ENCODE data around the gene SHB.

SHB gene

DNA sequence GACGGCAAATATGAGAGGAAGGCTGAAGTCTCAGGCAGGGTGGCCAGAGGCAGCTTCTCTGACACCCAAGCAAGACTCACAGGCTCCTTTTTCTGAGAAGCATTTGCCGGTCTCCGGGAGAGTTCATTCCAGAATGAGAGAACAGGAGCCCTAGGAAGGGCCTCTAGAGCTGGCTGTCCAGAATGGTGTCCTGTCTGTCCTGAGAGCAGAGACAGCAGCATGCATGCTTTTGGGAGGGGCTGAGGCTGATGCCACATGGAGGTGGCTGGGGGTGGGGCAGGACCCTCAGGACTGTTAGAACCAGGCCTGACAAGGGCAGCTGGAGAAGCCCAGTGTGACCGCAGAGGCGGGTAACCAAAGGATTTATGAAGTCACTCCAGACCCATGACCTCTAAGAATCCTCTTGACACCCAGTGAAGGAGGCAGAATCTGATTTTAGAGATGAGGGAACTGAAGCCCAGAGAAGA, 60.0 kb downstream of the SHB start:
- H3K4me2 ChIP-seq (ENCODE audit: low read depth, low read length, poor library complexity, severe bottlenecking): no peak overlapping the region
- no peaks in the 10 kb centered on the region for H3K79me2 ChIP-seq (ENCODE audit: insufficient read depth, low read length)
- H3K9me3 ChIP-seq (ENCODE audit: insufficient read depth, low read length): no peaks in the 10 kb centered on the region
- no peaks in the 10 kb centered on the region for H3K9me2 ChIP-seq (replicated peaks; ENCODE audit: insufficient read depth, low read length)
- H3K27ac ChIP-seq (ENCODE audit: low read depth, low read length): no peak overlapping the region
- no peaks in the 10 kb centered on the region for H3F3A ChIP-seq (ENCODE audit: insufficient read depth)
- no peak overlapping the region for H3K9ac ChIP-seq (ENCODE audit: low read length)
- TF ChIP-seq, protein P1, sequence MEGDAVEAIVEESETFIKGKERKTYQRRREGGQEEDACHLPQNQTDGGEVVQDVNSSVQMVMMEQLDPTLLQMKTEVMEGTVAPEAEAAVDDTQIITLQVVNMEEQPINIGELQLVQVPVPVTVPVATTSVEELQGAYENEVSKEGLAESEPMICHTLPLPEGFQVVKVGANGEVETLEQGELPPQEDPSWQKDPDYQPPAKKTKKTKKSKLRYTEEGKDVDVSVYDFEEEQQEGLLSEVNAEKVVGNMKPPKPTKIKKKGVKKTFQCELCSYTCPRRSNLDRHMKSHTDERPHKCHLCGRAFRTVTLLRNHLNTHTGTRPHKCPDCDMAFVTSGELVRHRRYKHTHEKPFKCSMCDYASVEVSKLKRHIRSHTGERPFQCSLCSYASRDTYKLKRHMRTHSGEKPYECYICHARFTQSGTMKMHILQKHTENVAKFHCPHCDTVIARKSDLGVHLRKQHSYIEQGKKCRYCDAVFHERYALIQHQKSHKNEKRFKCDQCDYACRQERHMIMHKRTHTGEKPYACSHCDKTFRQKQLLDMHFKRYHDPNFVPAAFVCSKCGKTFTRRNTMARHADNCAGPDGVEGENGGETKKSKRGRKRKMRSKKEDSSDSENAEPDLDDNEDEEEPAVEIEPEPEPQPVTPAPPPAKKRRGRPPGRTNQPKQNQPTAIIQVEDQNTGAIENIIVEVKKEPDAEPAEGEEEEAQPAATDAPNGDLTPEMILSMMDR (IDR thresholded peaks at IDR 0.05; ENCODE audit: insufficient read depth, low read length, poor library complexity, severe bottlenecking): no peak
- TF ChIP-seq EZH2phosphoT487 (conservative IDR thresholded peaks at IDR 0.05; ENCODE audit: low read length): no peak
- H3K27me3 ChIP-seq (ENCODE audit: low read length): no peaks in the 10 kb centered on the region
- no peaks in the 10 kb centered on the region for H3K36me3 ChIP-seq (ENCODE audit: low read length)
- H3K4me3 ChIP-seq (ENCODE audit: insufficient read depth, low read length, poor library complexity, severe bottlenecking): no peak overlapping the region
- H2AFZ ChIP-seq (ENCODE audit: low read depth, low read length, severe bottlenecking): no peak overlapping the region
- H4K20me1 ChIP-seq (ENCODE audit: low read depth, low read length): no peaks in the 10 kb centered on the region

DNA sequence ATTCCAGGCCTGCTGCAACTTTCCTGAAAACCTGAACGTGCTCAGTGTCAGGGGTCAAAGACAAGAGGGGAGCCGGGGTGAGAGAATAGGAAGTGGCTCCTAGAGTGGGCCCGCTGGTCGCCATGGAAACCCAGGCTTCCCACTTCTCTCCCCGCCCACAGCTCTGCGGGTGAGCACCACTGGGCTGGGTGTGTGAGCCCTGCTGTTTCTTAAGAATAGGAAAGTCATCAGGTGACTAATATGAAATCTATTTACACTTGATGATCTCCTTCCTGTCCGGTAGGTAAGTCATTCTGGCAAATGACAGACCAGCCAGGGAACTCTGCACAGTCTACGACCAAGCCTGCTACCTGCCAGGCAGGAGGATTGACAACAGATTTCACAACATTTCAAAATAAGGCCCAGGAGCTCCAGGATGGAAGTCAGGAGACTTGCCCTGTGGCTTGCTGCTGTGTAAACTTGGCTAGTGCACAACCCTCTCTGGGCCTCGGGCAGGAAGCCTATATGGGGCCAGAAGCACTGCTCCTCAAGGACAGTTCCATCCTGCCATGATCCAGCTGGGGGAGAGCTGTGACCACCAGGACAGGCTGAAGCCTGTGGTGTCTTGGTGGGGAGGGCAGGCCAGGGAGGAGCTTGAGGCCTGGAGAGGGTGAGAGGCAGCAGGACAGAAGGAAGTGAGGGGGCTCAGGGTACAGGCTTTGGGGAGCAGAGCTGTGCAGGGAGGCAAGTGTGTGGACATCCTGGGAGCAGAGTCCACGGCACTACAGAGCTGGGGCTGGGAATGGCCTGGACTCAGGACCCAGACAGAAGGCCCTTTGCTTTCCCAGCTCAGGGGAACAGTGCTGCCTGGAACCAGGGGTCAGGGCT, 60.6 kb downstream of the SHB start:
- Histone ChIP-seq H3K4me2 (ENCODE audit: low read depth, low read length, poor library complexity, severe bottlenecking) (no peak overlapping the region), H2AFZ (ENCODE audit: low read depth, low read length, severe bottlenecking) (no peak overlapping the region), H3K9me3 (ENCODE audit: insufficient read depth, low read length) (no peaks in the 10 kb centered on the region), H3K9ac (ENCODE audit: low read length) (no peak overlapping the region), H3F3A (ENCODE audit: insufficient read depth) (no peaks in the 10 kb centered on the region), H4K20me1 (ENCODE audit: low read depth, low read length) (no peaks in the 10 kb centered on the region), H3K9me2 (replicated peaks; ENCODE audit: insufficient read depth, low read length) (no peaks in the 10 kb centered on the region), H3K36me3 (ENCODE audit: low read length) (no peaks in the 10 kb centered on the region), H3K4me3 (ENCODE audit: insufficient read depth, low read length, poor library complexity, severe bottlenecking) (no peak overlapping the region), H3K27me3 (ENCODE audit: low read length) (no peaks in the 10 kb centered on the region), H3K79me2 (ENCODE audit: insufficient read depth, low read length) (no peaks in the 10 kb centered on the region), H3K27ac (ENCODE audit: low read depth, low read length) (no peak overlapping the region)
- no peak for TF ChIP-seq EZH2phosphoT487 (conservative IDR thresholded peaks at IDR 0.05; ENCODE audit: low read length)
- TF ChIP-seq, protein P1 (IDR thresholded peaks at IDR 0.05; ENCODE audit: insufficient read depth, low read length, poor library complexity, severe bottlenecking): no peak

DNA sequence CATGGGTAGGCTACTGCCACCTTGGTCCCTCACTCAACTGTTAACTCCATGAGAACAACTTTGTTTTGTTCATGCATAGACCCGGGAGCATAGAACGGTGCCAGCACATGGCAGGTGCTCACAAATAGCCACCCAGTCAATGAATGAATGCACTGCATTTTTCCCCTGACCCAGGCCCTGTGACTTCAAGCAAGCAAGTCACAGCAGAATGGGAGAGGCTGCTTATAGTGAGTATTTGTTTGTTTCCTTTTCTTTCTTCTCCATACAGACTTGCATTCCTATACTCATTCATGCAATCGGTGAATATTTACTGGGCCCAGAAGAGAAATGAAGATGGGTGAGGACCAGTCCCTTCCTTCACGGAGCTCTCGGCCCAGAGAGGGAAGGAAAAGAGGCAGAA, 62.0 kb downstream of the SHB start:
- Histone ChIP-seq H3K27ac (ENCODE audit: low read depth, low read length) (no peak overlapping the region), H4K20me1 (ENCODE audit: low read depth, low read length) (no peaks in the 10 kb centered on the region), H3K4me3 (ENCODE audit: insufficient read depth, low read length, poor library complexity, severe bottlenecking) (no peak overlapping the region), H3F3A (ENCODE audit: insufficient read depth) (no peaks in the 10 kb centered on the region), H3K36me3 (ENCODE audit: low read length) (no peaks in the 10 kb centered on the region), H3K27me3 (ENCODE audit: low read length) (no peaks in the 10 kb centered on the region), H3K9me2 (replicated peaks; ENCODE audit: insufficient read depth, low read length) (no peaks in the 10 kb centered on the region), H3K4me2 (ENCODE audit: low read depth, low read length, poor library complexity, severe bottlenecking) (no peak overlapping the region), H3K79me2 (ENCODE audit: insufficient read depth, low read length) (no peaks in the 10 kb centered on the region), H3K9ac (ENCODE audit: low read length) (no peak overlapping the region), H2AFZ (ENCODE audit: low read depth, low read length, severe bottlenecking) (no peak overlapping the region), H3K9me3 (ENCODE audit: insufficient read depth, low read length) (no peaks in the 10 kb centered on the region)
- no peak for TF ChIP-seq EZH2phosphoT487 (conservative IDR thresholded peaks at IDR 0.05; ENCODE audit: low read length)
- TF ChIP-seq, protein P1 (IDR thresholded peaks at IDR 0.05; ENCODE audit: insufficient read depth, low read length, poor library complexity, severe bottlenecking): no peak
